Coronary artery (tissue), 2 donors: ENCODE measurements around the gene PKN2.
A peak's percentile ranks its signal among the peaks of the same experiment; 100 is the strongest.

Source experiments
- DNase-seq: peaks from one replicate; pipeline ENCODE4 v3.0.0-alpha.2; 2017; ENCODE audit warnings: low spot score
- H3K27ac ChIP-seq, 2 donors: fragments of 200-600 bp; sonication (generic); one replicate each; pipeline ENCODE4 v1.5.1; 2016 to 2019
- H3K4me3 ChIP-seq: fragments of 200-600 bp; sonication (generic); 2 replicates; pipeline ENCODE4 v1.5.1; 2016; ENCODE audit warnings: mild to moderate bottlenecking, moderate library complexity
- TF ChIP-seq, protein P1 (sequence below): fragments of 200-600 bp; sonication (generic); IDR thresholded peaks from one replicate; pipeline ENCODE4 v1.5.1; 2019; ENCODE audit warnings: antibody characterized with exemption

PKN2 gene

GRCh38 chr1:88647749-88648415, 36.2 kb upstream of the PKN2 start:
- TF ChIP-seq, protein P1, sequence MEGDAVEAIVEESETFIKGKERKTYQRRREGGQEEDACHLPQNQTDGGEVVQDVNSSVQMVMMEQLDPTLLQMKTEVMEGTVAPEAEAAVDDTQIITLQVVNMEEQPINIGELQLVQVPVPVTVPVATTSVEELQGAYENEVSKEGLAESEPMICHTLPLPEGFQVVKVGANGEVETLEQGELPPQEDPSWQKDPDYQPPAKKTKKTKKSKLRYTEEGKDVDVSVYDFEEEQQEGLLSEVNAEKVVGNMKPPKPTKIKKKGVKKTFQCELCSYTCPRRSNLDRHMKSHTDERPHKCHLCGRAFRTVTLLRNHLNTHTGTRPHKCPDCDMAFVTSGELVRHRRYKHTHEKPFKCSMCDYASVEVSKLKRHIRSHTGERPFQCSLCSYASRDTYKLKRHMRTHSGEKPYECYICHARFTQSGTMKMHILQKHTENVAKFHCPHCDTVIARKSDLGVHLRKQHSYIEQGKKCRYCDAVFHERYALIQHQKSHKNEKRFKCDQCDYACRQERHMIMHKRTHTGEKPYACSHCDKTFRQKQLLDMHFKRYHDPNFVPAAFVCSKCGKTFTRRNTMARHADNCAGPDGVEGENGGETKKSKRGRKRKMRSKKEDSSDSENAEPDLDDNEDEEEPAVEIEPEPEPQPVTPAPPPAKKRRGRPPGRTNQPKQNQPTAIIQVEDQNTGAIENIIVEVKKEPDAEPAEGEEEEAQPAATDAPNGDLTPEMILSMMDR = no peak
- Histone ChIP-seq H3K4me3 (no peak overlapping the region), H3K27ac (no peak overlapping the region)
- no peak for DNase-seq

- TF ChIP-seq, protein P1 = no peak
- no peak for DNase-seq
- H3K4me3 ChIP-seq = no peak overlapping the region
- no peak overlapping the region for H3K27ac ChIP-seq
These were observed 35.4 kb upstream of the PKN2 start for GRCh38 chr1:88648706-88649105.

- Histone ChIP-seq H3K4me3 (no peak overlapping the region), H3K27ac (no peak overlapping the region)
- TF ChIP-seq, protein P1 = no peak
- DNase-seq = no peak
These were observed 34.1 kb upstream of the PKN2 start for GRCh38 chr1:88649932-88650331.

DNA sequence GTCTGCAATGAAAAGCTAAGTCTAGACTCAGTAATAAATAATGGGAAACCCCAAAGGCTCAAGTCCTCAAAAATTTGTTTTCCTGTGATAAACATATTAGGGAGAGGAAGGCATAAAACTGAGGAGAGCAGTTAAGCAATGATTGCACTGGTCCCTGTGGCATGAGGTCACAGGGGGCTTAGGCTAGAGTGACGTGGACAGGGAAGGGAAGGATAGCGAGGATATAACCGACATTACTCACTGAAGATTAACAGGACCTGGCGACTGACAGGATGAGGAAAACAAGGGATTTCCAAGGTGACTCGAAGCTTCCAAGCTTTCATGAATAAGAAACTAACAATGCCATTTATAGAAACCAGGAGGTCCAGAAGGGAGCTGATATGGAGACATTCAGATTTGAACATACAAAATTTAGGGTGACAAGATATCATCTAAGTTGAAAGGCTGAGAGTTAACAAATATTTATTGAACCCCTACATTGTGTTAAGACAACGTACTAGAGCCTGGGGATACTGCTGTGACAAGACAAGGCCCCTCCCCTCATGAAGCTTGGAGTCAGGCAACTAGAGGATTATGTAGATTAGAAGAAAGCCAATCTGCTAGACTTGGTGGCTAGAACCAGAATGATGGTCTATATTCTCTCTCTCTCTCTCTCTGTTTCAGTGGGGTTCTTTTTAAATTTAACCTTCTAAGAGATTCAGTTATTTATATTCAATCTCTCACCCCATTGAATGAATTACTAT, 33.2 kb upstream of the PKN2 start:
- Histone ChIP-seq H3K4me3 (no peak overlapping the region), H3K27ac (no peak overlapping the region)
- DNase-seq = no peak
- TF ChIP-seq, protein P1 = no peak

DNA sequence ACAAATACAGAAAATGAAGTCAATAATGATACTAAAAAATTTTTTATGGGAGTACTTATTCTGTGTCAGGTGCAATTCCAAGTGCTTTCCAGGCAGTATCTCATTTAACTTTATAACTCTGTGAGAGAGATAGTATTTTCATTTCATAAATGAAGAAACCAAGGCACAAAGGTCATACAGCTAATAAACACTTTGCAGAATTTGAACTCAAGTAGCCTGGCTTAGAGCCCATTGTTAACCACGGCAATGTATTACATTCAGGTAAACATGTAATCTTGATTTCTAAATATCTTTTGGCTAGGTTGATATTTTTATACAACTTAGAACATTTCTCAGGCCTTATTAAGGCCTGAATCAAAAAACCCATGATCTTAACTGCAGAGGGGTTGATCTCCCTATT, 28.9 kb upstream of the PKN2 start:
- TF ChIP-seq, protein P1 = no peak
- H3K27ac ChIP-seq = no peak overlapping the region
- H3K4me3 ChIP-seq = no peak overlapping the region
- no peak for DNase-seq

- no peak for DNase-seq
- TF ChIP-seq, protein P1 = peak; percentile 47
- Histone ChIP-seq H3K4me3 (no peak overlapping the region), H3K27ac (no peak overlapping the region)
These were observed 28.3 kb upstream of the PKN2 start for GRCh38 chr1:88655685-88656299.
